Measurements from ENCODE around the gene ISOC1. TPM values are rescaled to one million over a fixed set of nuclear protein-coding genes. Genes with fewer than 3 reads are reported as not detected.

ISOC1 gene
- total and polyA plus RNA-seq, 2 donors (not counting 1 experiment from before 2014, with no cell fraction given): 7.5 to 10.6 TPM

- no peaks in the 10 kb centered on the region for H3K9me3 ChIP-seq (ENCODE audit: control extremely low read depth in 1 of 3, control insufficient read depth in 2 of 3, insufficient read depth in 1 of 3, low read length in 2 of 3)
- H4K20me1 ChIP-seq (ENCODE audit: control insufficient read depth, insufficient read depth, low read length, poor library complexity, severe bottlenecking): no peaks in the 10 kb centered on the region
- H3K27me3 Mint-ChIP-seq: peaks cover 20% of the 10 kb centered on the region
- H3K4me1 ChIP-seq (ENCODE audit: control insufficient read depth in 2 of 2, insufficient read depth in 2 of 2, low read length in 2 of 2): peaks cover 10 to 13% of the 10 kb centered on the region in 2 donors
- CTCF ChIA-PET: interaction anchor here (0.6 to 1.2 kb wide), 4 partner anchors 29 to 188 kb away, joined by 3 to 6 read pairs (median 4); no protein-coding TSS in a partner anchor
- peak overlapping the region; percentile 83 for H3K9ac ChIP-seq (ENCODE audit: low read length)
- H3K4me1 Mint-ChIP-seq: peaks cover 19% of the 10 kb centered on the region
- ATAC-seq (ENCODE audit: low read depth): peak; percentile 7
- no peaks in the 10 kb centered on the region for H3K36me3 ChIP-seq (replicated peaks in 1 of 2; ENCODE audit: control extremely low read depth in 1 of 2, control insufficient read depth in 1 of 2, extremely low read depth in 1 of 2, insufficient read depth in 2 of 2, low read length in 1 of 2)
- H3K4me3 ChIP-seq (ENCODE audit: control extremely low read depth in 1 of 5, extremely low read depth in 1 of 5, insufficient read depth in 1 of 5, low read depth in 2 of 5, low read length in 4 of 5): peak overlapping the region; percentile 71 to 92 (median 82)
- peak overlapping the region; percentile 90 for H2AFZ ChIP-seq (ENCODE audit: insufficient read depth, low read depth, low read length, poor library complexity, severe bottlenecking)
- peaks cover 0 to 6% (median 4%) of the 10 kb centered on the region in 4 experiments for H3K27me3 ChIP-seq (replicated peaks in 1 of 4; ENCODE audit: control extremely low read depth in 1 of 4, control insufficient read depth in 3 of 4, insufficient read depth in 4 of 4, low read length in 3 of 4)
- intact Hi-C loops (cut with micrococcal nuclease): loop anchor here (5.0 kb wide), 2 partner anchors 1013 to 1578 kb away; partner anchors contain the start of genes PRRC1 and SLC12A2
- peak overlapping the region; percentile 69 for H3K27ac Mint-ChIP-seq
- no peak for DNase-seq
- H3K4me2 ChIP-seq (replicated peaks; ENCODE audit: low read depth, low read length, poor library complexity, severe bottlenecking): peak overlapping the region; percentile 80
- peak overlapping the region; percentile 43 to 68 for H3K27ac ChIP-seq (ENCODE audit: low read length in 2 of 2)
- POLR2A ChIA-PET: no interaction called here
- WGBS (ENCODE audit: insufficient coverage): under 1% methylated on average over 53 of the region's 61 CpGs
- peak overlapping the region; percentile 92 for H3K4me3 Mint-ChIP-seq
- H3K9me3 Mint-ChIP-seq (ENCODE audit: insufficient read depth): no peaks in the 10 kb centered on the region
- peaks cover 30% of the 10 kb centered on the region for H3K79me2 ChIP-seq (ENCODE audit: control insufficient read depth, insufficient read depth, low read length)
- TF ChIP-seq, protein P1, sequence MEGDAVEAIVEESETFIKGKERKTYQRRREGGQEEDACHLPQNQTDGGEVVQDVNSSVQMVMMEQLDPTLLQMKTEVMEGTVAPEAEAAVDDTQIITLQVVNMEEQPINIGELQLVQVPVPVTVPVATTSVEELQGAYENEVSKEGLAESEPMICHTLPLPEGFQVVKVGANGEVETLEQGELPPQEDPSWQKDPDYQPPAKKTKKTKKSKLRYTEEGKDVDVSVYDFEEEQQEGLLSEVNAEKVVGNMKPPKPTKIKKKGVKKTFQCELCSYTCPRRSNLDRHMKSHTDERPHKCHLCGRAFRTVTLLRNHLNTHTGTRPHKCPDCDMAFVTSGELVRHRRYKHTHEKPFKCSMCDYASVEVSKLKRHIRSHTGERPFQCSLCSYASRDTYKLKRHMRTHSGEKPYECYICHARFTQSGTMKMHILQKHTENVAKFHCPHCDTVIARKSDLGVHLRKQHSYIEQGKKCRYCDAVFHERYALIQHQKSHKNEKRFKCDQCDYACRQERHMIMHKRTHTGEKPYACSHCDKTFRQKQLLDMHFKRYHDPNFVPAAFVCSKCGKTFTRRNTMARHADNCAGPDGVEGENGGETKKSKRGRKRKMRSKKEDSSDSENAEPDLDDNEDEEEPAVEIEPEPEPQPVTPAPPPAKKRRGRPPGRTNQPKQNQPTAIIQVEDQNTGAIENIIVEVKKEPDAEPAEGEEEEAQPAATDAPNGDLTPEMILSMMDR (IDR thresholded peaks at IDR 0.05): peak; percentile 7
- TF ChIP-seq EZH2 (IDR thresholded peaks at IDR 0.05; ENCODE audit: borderline replicate concordance, insufficient read depth, low read depth, low read length, poor library complexity, severe bottlenecking): no peak
Measured at GRCh38 chr5:129094924-129095899, 663 bp downstream of the ISOC1 start.
